ENCODE measurements around the gene SEL1L3. TPM values are rescaled to one million over a fixed set of nuclear protein-coding genes. Genes with fewer than 3 reads are reported as not detected.

The SEL1L3 gene
- total RNA-seq, 1 donor from 2014 or later: 14.4 TPM

DNA sequence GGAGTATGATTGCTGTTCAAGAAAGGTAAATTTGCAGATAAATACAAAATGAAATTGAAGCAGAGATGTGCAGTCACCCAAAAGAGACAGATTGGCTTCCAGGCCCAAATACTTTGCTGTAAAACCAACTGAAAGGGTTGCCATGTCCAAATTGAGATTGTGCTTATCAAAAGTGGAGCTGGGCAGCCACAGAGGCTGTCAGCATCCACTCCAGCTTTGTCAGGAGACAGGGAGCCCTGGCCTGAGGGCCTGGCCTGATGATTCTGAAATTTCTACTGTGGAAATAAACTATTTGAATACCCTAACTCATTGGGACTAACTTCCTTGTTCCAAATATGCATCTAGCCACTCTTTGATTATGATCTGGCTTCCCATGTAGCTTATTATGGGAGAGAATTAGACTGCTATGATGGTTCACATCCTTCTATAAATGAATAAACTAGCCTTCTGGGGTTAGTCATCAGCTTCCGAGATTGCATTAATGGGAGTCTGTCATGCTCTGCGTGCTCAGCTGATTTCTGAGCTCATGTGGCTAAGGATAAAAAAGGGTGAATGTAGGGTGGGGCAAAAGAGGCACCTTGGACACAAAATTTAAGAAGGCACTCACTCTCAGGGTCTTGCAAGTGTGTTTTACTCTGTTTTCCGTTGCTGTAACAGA lies 158.9 kb downstream of the SEL1L3 start:
- no peak overlapping the region for H3K4me3 Mint-ChIP-seq
- H3K27me3 Mint-ChIP-seq (ENCODE audit: low read depth): peaks cover 5% of the 10 kb centered on the region
- peaks cover 3% of the 10 kb centered on the region for H3K9me3 Mint-ChIP-seq
- no peak for DNase-seq (ENCODE audit: low spot score in 2 of 2, unreplicated experiment in 2 of 2)
- no peaks in the 10 kb centered on the region for H3K4me1 Mint-ChIP-seq
- TF ChIP-seq, protein P1, sequence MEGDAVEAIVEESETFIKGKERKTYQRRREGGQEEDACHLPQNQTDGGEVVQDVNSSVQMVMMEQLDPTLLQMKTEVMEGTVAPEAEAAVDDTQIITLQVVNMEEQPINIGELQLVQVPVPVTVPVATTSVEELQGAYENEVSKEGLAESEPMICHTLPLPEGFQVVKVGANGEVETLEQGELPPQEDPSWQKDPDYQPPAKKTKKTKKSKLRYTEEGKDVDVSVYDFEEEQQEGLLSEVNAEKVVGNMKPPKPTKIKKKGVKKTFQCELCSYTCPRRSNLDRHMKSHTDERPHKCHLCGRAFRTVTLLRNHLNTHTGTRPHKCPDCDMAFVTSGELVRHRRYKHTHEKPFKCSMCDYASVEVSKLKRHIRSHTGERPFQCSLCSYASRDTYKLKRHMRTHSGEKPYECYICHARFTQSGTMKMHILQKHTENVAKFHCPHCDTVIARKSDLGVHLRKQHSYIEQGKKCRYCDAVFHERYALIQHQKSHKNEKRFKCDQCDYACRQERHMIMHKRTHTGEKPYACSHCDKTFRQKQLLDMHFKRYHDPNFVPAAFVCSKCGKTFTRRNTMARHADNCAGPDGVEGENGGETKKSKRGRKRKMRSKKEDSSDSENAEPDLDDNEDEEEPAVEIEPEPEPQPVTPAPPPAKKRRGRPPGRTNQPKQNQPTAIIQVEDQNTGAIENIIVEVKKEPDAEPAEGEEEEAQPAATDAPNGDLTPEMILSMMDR (IDR thresholded peaks at IDR 0.05; ENCODE audit: unreplicated experiment): no peak
- H3K27ac Mint-ChIP-seq: no peak overlapping the region
- H3K36me3 Mint-ChIP-seq: no peaks in the 10 kb centered on the region

DNA sequence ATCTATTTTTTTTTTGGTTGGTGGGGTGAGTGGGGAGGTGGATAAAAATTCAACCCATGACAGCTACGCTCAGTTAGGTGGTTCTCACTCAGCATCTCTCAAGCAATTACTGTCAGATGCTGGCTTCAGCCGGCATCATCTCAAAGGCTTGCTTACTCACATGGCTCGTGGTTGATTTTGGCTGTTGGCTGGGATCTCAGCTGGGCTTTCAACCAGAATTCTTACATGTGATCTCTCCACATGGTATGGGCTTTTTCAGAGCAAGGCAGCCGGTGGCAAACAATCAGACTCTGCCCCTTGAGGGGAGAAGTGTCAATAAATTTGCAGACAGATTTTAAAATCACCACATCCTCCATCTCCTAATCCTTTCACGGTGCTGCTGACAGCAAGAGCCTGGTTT lies 159.9 kb downstream of the SEL1L3 start:
- Mint-ChIP-seq H3K27ac (no peak overlapping the region), H3K4me1 (no peaks in the 10 kb centered on the region), H3K4me3 (no peak overlapping the region), H3K9me3 (no peaks in the 10 kb centered on the region), H3K27me3 (ENCODE audit: low read depth) (peaks cover 5% of the 10 kb centered on the region), H3K36me3 (no peaks in the 10 kb centered on the region)
- no peak for DNase-seq (ENCODE audit: low spot score in 2 of 2, unreplicated experiment in 2 of 2)
- TF ChIP-seq, protein P1 (IDR thresholded peaks at IDR 0.05; ENCODE audit: unreplicated experiment): no peak

DNA sequence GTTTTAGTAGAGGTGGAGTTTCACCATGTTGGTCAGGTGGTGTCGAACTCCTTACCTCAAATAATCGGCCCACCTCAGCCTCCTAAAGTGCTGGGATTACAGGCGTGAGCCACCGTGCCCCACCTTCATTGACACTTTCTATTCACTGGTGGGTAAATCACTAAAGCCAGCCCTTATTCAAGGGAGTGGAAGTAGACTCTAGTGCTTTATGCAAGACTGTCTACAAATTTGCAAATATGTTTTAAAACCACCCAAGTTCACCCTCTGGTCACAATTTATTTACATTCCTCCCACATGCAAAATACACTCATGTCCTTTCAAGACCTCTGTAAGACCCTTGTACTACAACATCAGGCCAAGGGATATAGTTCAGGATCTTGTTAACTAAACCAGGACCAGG lies 162.1 kb downstream of the SEL1L3 start:
- Mint-ChIP-seq H3K9me3 (no peaks in the 10 kb centered on the region), H3K27me3 (ENCODE audit: low read depth) (peaks cover 5% of the 10 kb centered on the region), H3K4me1 (no peaks in the 10 kb centered on the region), H3K4me3 (no peak overlapping the region), H3K36me3 (no peaks in the 10 kb centered on the region), H3K27ac (no peak overlapping the region)
- DNase-seq (ENCODE audit: low spot score in 2 of 2, unreplicated experiment in 2 of 2): no peak
- TF ChIP-seq, protein P1 (IDR thresholded peaks at IDR 0.05; ENCODE audit: unreplicated experiment): no peak

DNA sequence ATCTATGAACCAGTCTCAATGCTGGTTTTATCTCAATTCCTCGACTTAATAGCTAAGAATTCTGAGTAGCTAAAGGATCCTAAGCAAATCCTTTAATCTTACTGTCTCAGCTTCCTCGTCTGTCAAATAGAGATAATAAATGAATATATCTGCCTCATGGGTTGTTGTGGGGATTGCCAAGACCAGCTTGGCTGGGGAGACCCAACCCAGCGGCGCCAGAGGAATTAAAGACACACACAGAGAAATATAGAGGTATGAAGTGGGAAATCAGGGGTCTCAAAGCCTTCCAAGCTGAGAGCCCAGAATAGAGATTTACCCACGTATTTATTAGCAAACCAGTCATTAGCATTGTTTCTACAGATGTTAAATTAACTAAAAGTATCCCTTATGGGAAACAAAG lies 165.3 kb downstream of the SEL1L3 start:
- Mint-ChIP-seq H3K27me3 (ENCODE audit: low read depth) (peaks cover 5% of the 10 kb centered on the region), H3K4me1 (no peaks in the 10 kb centered on the region), H3K36me3 (no peaks in the 10 kb centered on the region), H3K9me3 (peaks cover 3% of the 10 kb centered on the region), H3K27ac (no peak overlapping the region), H3K4me3 (no peak overlapping the region)
- TF ChIP-seq, protein P1 (IDR thresholded peaks at IDR 0.05; ENCODE audit: unreplicated experiment): no peak
- no peak for DNase-seq (ENCODE audit: low spot score in 2 of 2, unreplicated experiment in 2 of 2)

Other genes with a start within 250 kb of the SEL1L3 start
- 0.07 to 0.34 TPM (median 0.22 TPM) in 3 replicates for gene SLC34A2, start 207.1 kb downstream of the SEL1L3 start, total RNA-seq
- gene SMIM20, start 51.2 kb upstream of the SEL1L3 start, total RNA-seq: 29.7 to 31.5 TPM (median 30.0 TPM) in 3 replicates

Measured in mesothelial cell of epicardium (in vitro differentiated cells).